Osteocyte (in vitro differentiated cells): ENCODE results near the gene NCK1. TPM values are rescaled to one million over a fixed set of nuclear protein-coding genes. Genes with fewer than 3 reads are reported as not detected.

Experiments used
- DNase-seq: peaks from one replicate; pipeline ENCODE4 v3.0.0; 2021; ENCODE audit warnings: mixed read lengths; ENCODE audit not compliant: unreplicated experiment; ENCODE audit errors: extremely low spot score
- H3K27ac Mint-ChIP-seq: one replicate; pipeline ENCODE4 v1.8.0; 2021; ENCODE audit warnings: mild to moderate bottlenecking, mixed read lengths; ENCODE audit not compliant: unreplicated experiment
- H3K27me3 Mint-ChIP-seq: one replicate; pipeline ENCODE4 v1.8.0; 2021; ENCODE audit warnings: mixed read lengths; ENCODE audit not compliant: unreplicated experiment
- H3K36me3 Mint-ChIP-seq: one replicate; pipeline ENCODE4 v1.8.0; 2021; ENCODE audit warnings: mixed read lengths; ENCODE audit not compliant: unreplicated experiment
- H3K4me1 Mint-ChIP-seq: one replicate; pipeline ENCODE4 v1.8.0; 2021; ENCODE audit warnings: mixed read lengths; ENCODE audit not compliant: unreplicated experiment
- H3K4me3 Mint-ChIP-seq: one replicate; pipeline ENCODE4 v1.8.0; 2021; ENCODE audit warnings: mild to moderate bottlenecking, moderate library complexity, mixed read lengths; ENCODE audit not compliant: unreplicated experiment
- H3K9me3 Mint-ChIP-seq: one replicate; pipeline ENCODE4 v1.8.0; 2021; ENCODE audit warnings: mixed read lengths; ENCODE audit not compliant: unreplicated experiment
- total RNA-seq: library from RNA; stranded (reverse); gene quantifications from 2 replicates; pipeline ENCODE4 v1.2.1, GENCODE V29; 2021
- TF ChIP-seq, protein P1 (sequence below): fragments of 200-600 bp; sonication (generic); IDR thresholded peaks from 2 replicates; pipeline ENCODE4 v1.5.0; 2021; ENCODE audit warnings: antibody characterized with exemption, mild to moderate bottlenecking, moderate library complexity

Gene NCK1
- total RNA-seq, 1 donor from 2014 or later, result 38.6 TPM

GRCh38 chr3:136992115-136992514, 130.1 kb downstream of the NCK1 start:
- TF ChIP-seq, protein P1, sequence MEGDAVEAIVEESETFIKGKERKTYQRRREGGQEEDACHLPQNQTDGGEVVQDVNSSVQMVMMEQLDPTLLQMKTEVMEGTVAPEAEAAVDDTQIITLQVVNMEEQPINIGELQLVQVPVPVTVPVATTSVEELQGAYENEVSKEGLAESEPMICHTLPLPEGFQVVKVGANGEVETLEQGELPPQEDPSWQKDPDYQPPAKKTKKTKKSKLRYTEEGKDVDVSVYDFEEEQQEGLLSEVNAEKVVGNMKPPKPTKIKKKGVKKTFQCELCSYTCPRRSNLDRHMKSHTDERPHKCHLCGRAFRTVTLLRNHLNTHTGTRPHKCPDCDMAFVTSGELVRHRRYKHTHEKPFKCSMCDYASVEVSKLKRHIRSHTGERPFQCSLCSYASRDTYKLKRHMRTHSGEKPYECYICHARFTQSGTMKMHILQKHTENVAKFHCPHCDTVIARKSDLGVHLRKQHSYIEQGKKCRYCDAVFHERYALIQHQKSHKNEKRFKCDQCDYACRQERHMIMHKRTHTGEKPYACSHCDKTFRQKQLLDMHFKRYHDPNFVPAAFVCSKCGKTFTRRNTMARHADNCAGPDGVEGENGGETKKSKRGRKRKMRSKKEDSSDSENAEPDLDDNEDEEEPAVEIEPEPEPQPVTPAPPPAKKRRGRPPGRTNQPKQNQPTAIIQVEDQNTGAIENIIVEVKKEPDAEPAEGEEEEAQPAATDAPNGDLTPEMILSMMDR, result no peak
- H3K27ac Mint-ChIP-seq, result no peak overlapping the region
- no peak for DNase-seq
- no peaks in the 10 kb centered on the region for H3K9me3 Mint-ChIP-seq
- no peak overlapping the region for H3K4me3 Mint-ChIP-seq
- H3K27me3 Mint-ChIP-seq, result no peaks in the 10 kb centered on the region
- no peaks in the 10 kb centered on the region for H3K36me3 Mint-ChIP-seq
- H3K4me1 Mint-ChIP-seq, result peaks cover 10% of the 10 kb centered on the region

- TF ChIP-seq, protein P1, result no peak
- Mint-ChIP-seq H3K4me3 (no peak overlapping the region), H3K27me3 (no peaks in the 10 kb centered on the region), H3K27ac (no peak overlapping the region), H3K36me3 (no peaks in the 10 kb centered on the region), H3K9me3 (no peaks in the 10 kb centered on the region), H3K4me1 (peaks cover 10% of the 10 kb centered on the region)
- DNase-seq, result no peak
Observed at GRCh38 chr3:136994772-136995516, 132.9 kb downstream of the NCK1 start.

DNA sequence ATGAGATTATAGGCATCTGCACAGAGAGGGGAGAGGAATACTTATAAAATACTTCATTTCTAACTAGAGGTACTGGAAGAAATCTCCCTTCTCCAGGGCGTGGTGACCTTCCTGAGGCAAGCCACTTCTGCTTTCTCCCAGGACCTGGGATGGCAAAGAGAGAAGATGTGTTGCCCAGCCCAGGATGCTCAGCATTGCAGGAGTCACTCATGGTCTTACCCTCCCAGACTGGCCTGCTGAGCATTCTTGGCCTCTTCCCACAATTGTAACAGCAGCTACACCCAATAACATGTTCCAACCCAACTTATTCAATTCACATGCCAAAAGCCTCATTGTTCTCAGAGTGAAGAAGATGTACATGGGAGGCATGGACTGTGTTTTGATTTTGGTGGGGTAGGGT, 133.6 kb downstream of the NCK1 start:
- TF ChIP-seq, protein P1, result no peak
- Mint-ChIP-seq H3K27ac (no peak overlapping the region), H3K4me3 (no peak overlapping the region), H3K36me3 (no peaks in the 10 kb centered on the region), H3K9me3 (no peaks in the 10 kb centered on the region), H3K27me3 (no peaks in the 10 kb centered on the region), H3K4me1 (peaks cover 10% of the 10 kb centered on the region)
- DNase-seq, result no peak

Other genes starting within 250 kb of the NCK1 start
- gene STAG1, start 109.8 kb upstream of the NCK1 start, total RNA-seq, result 50.2 and 53.9 TPM in 2 replicates
- gene SLC35G2, start 43.1 kb upstream of the NCK1 start, total RNA-seq, result 7.1 and 7.3 TPM in 2 replicates
- 0.55 TPM in 1 of 2 replicates, not detected in the other for gene IL20RB, start 95.8 kb downstream of the NCK1 start, total RNA-seq